Mesenchymal stem cell (in vitro differentiated cells and primary cell): ENCODE measurements around the gene CDKN2B-AS1.
A peak's percentile ranks its signal among the peaks of the same experiment; 100 is the strongest.

Source experiments
- DNase-seq: peaks from one replicate; pipeline ENCODE4 v3.0.0-alpha.2; 2013
- H2AFZ ChIP-seq: one replicate; pipeline ENCODE4 v1.6.1; 2013; ENCODE audit warnings: low read depth, mild to moderate bottlenecking, control low read depth, inconsistent platforms, low read length, moderate library complexity
- H2AK5ac ChIP-seq: 2 replicates; pipeline ENCODE4 v1.6.1; 2013; ENCODE audit warnings: low read length, moderate library complexity, mild to moderate bottlenecking, inconsistent platforms; ENCODE audit not compliant: severe bottlenecking
- H2BK120ac ChIP-seq: one replicate; pipeline ENCODE4 v1.6.1; 2013; ENCODE audit warnings: low read depth, mild to moderate bottlenecking, inconsistent platforms, low read length, moderate library complexity
- H2BK12ac ChIP-seq, 2 experiments: one replicate each; pipeline ENCODE4 v1.6.1; 2013; ENCODE audit warnings: inconsistent platforms in 2 of 2, low read length in 2 of 2, mild to moderate bottlenecking in 2 of 2, moderate library complexity in 2 of 2, control low read depth in 1 of 2
- H2BK15ac ChIP-seq: one replicate; pipeline ENCODE4 v1.6.1; 2013; ENCODE audit warnings: mild to moderate bottlenecking, low read depth, inconsistent platforms; ENCODE audit not compliant: poor library complexity, severe bottlenecking
- H2BK5ac ChIP-seq: 2 replicates; pipeline ENCODE4 v1.6.1; 2013; ENCODE audit warnings: low read depth, mild to moderate bottlenecking, low read length, control low read depth, inconsistent platforms; ENCODE audit not compliant: poor library complexity, severe bottlenecking
- H3K14ac ChIP-seq, 2 experiments: one replicate each; pipeline ENCODE4 v1.6.1; 2013; ENCODE audit warnings: inconsistent platforms in 2 of 2, low read length in 2 of 2, control low read depth in 1 of 2, mild to moderate bottlenecking in 1 of 2, moderate library complexity in 1 of 2
- H3K18ac ChIP-seq, 2 experiments: one replicate each; pipeline ENCODE4 v1.6.1; 2013; ENCODE audit warnings: inconsistent platforms in 2 of 2, low read length in 2 of 2, control low read depth in 1 of 2, low read depth in 1 of 2, mild to moderate bottlenecking in 1 of 2
- H3K23ac ChIP-seq, 2 experiments: one replicate each; pipeline ENCODE4 v1.6.1; 2013; ENCODE audit warnings: inconsistent platforms in 2 of 2, low read length in 2 of 2, mild to moderate bottlenecking in 2 of 2, moderate library complexity in 2 of 2, control low read depth in 1 of 2
- H3K27ac ChIP-seq: 2 replicates; pipeline ENCODE4 v1.5.1; 2013; ENCODE audit warnings: mild to moderate bottlenecking, moderate library complexity, low read length, control low read depth, inconsistent platforms; ENCODE audit not compliant: poor library complexity, severe bottlenecking
- H3K27me3 ChIP-seq, 2 experiments: 2 replicates each; pipeline versions ENCODE4 v1.6.1 to v1.7.0; 2013; ENCODE audit warnings: low read length in 2 of 2, mild to moderate bottlenecking in 2 of 2, moderate library complexity in 2 of 2, control low read depth in 1 of 2, inconsistent platforms in 1 of 2; ENCODE audit not compliant: control insufficient read depth in 1 of 2, insufficient read depth in 1 of 2
- H3K36me3 ChIP-seq, 2 experiments: 2 replicates each; pipeline versions ENCODE4 v1.6.1 to v1.7.0; 2013; ENCODE audit warnings: low read length in 2 of 2, control low read depth in 1 of 2, inconsistent platforms in 1 of 2, low read depth in 1 of 2, mild to moderate bottlenecking in 1 of 2; ENCODE audit not compliant: insufficient read depth in 2 of 2, control insufficient read depth in 1 of 2
- H3K4ac ChIP-seq, 2 experiments: one replicate each; pipeline ENCODE4 v1.6.1; 2013; ENCODE audit warnings: inconsistent platforms in 2 of 2, low read length in 2 of 2, mild to moderate bottlenecking in 2 of 2, moderate library complexity in 2 of 2, control low read depth in 1 of 2, low read depth in 1 of 2
- H3K4me1 ChIP-seq: 2 replicates; pipeline ENCODE4 v1.6.1; 2013; ENCODE audit warnings: low read depth, low read length, control low read depth; ENCODE audit not compliant: control insufficient read depth, insufficient read depth
- H3K4me2 ChIP-seq: 2 replicates; pipeline ENCODE4 v1.6.1; 2013; ENCODE audit warnings: low read length, mild to moderate bottlenecking, inconsistent platforms; ENCODE audit not compliant: poor library complexity, severe bottlenecking
- H3K4me3 ChIP-seq, 2 experiments: 2 replicates each; pipeline versions ENCODE4 v1.5.1 to v1.7.0; 2013; ENCODE audit warnings: low read length in 2 of 2, mild to moderate bottlenecking in 2 of 2, control low read depth in 1 of 2, low read depth in 1 of 2; ENCODE audit not compliant: insufficient read depth in 1 of 2
- H3K79me1 ChIP-seq: replicated peaks from 2 replicates; pipeline ENCODE4 v1.6.1; 2013; ENCODE audit warnings: mild to moderate bottlenecking, control low read depth, low read length, inconsistent platforms; ENCODE audit not compliant: poor library complexity, severe bottlenecking
- H3K9ac ChIP-seq: 2 replicates; pipeline ENCODE4 v1.7.0; 2013; ENCODE audit warnings: mild to moderate bottlenecking, low read length, moderate library complexity
- H3K9me3 ChIP-seq: 2 replicates; pipeline ENCODE4 v1.7.0; 2013; ENCODE audit warnings: mild to moderate bottlenecking, low read length; ENCODE audit not compliant: control insufficient read depth
- H4K8ac ChIP-seq: one replicate; pipeline ENCODE4 v1.6.1; 2013; ENCODE audit warnings: inconsistent platforms, mild to moderate bottlenecking, low read length, moderate library complexity
- H4K91ac ChIP-seq: one replicate; pipeline ENCODE4 v1.6.1; 2013; ENCODE audit warnings: mild to moderate bottlenecking, low read length, inconsistent platforms
- WGBS: methylation state at CpG from one replicate; pipeline ENCODE4 v1.1.7; 2013; ENCODE audit warnings: mixed read lengths; 5-methylcytosine and 5-hydroxymethylcytosine counted together

CDKN2B-AS1 gene

GRCh38 chr9:22031655-22032411, 37.2 kb downstream of the CDKN2B-AS1 start:
- no peak overlapping the region for H2BK12ac ChIP-seq
- no peak overlapping the region for H2AK5ac ChIP-seq
- no peak for DNase-seq
- no peak overlapping the region for H2BK15ac ChIP-seq
- H4K91ac ChIP-seq = no peak overlapping the region
- H3K4me2 ChIP-seq = no peak overlapping the region
- no peak overlapping the region for H3K18ac ChIP-seq
- no peaks in the 10 kb centered on the region for H3K4me1 ChIP-seq
- H3K9ac ChIP-seq = no peak overlapping the region
- H3K9me3 ChIP-seq = no peaks in the 10 kb centered on the region
- no peak overlapping the region for H3K4ac ChIP-seq
- 92% methylated on average over 3 of the region's 4 CpGs for WGBS
- peaks cover 0 to 10% of the 10 kb centered on the region in 2 experiments for H3K36me3 ChIP-seq
- no peak overlapping the region for H2AFZ ChIP-seq
- no peak overlapping the region for H3K23ac ChIP-seq
- no peak overlapping the region for H3K27ac ChIP-seq
- H2BK120ac ChIP-seq = no peak overlapping the region
- H4K8ac ChIP-seq = no peak overlapping the region
- peaks cover under 1% of the 10 kb centered on the region for H3K79me1 ChIP-seq
- H3K14ac ChIP-seq = no peak overlapping the region
- no peak overlapping the region for H3K4me3 ChIP-seq
- no peak overlapping the region for H2BK5ac ChIP-seq
- H3K27me3 ChIP-seq = no peaks in the 10 kb centered on the region

GRCh38 chr9:22033012-22033630, 38.5 kb downstream of the CDKN2B-AS1 start:
- no peaks in the 10 kb centered on the region for H3K27me3 ChIP-seq
- no peak overlapping the region for H3K4me2 ChIP-seq
- WGBS = 93% methylated on average over 7 of the region's 8 CpGs
- no peak overlapping the region for H2BK120ac ChIP-seq
- DNase-seq = no peak
- H2BK5ac ChIP-seq = no peak overlapping the region
- no peak overlapping the region for H3K27ac ChIP-seq
- no peaks in the 10 kb centered on the region for H3K79me1 ChIP-seq
- no peak overlapping the region for H3K23ac ChIP-seq
- H3K9ac ChIP-seq = no peak overlapping the region
- no peaks in the 10 kb centered on the region for H3K9me3 ChIP-seq
- H2AFZ ChIP-seq = no peak overlapping the region
- peaks cover 0 to 10% of the 10 kb centered on the region in 2 experiments for H3K36me3 ChIP-seq
- no peak overlapping the region for H4K8ac ChIP-seq
- H3K18ac ChIP-seq = no peak overlapping the region
- H4K91ac ChIP-seq = no peak overlapping the region
- H3K14ac ChIP-seq = no peak overlapping the region
- no peak overlapping the region for H2BK15ac ChIP-seq
- no peak overlapping the region for H2AK5ac ChIP-seq
- no peak overlapping the region for H3K4me3 ChIP-seq
- no peak overlapping the region for H2BK12ac ChIP-seq
- no peaks in the 10 kb centered on the region for H3K4me1 ChIP-seq
- H3K4ac ChIP-seq = peak overlapping the region in 1 of 2 experiments; percentile 41

- H3K14ac ChIP-seq = no peak overlapping the region
- H2AK5ac ChIP-seq = no peak overlapping the region
- H3K9ac ChIP-seq = no peak overlapping the region
- H3K4me2 ChIP-seq = no peak overlapping the region
- WGBS = 99% methylated on average over 2 of the region's 2 CpGs
- peak overlapping the region in 1 of 2 experiments; percentile 62 for H3K18ac ChIP-seq
- H2BK12ac ChIP-seq = peak overlapping the region in 1 of 2 experiments; percentile 72
- no peaks in the 10 kb centered on the region for H3K4me1 ChIP-seq
- no peak overlapping the region for H2BK15ac ChIP-seq
- no peaks in the 10 kb centered on the region for H3K27me3 ChIP-seq
- no peaks in the 10 kb centered on the region for H3K9me3 ChIP-seq
- H3K79me1 ChIP-seq = no peaks in the 10 kb centered on the region
- no peak overlapping the region for H4K91ac ChIP-seq
- H3K4ac ChIP-seq = peak overlapping the region in 1 of 2 experiments; percentile 40
- no peak for DNase-seq
- peaks cover 0 to 10% of the 10 kb centered on the region in 2 experiments for H3K36me3 ChIP-seq
- H3K27ac ChIP-seq = no peak overlapping the region
- no peak overlapping the region for H2AFZ ChIP-seq
- no peak overlapping the region for H4K8ac ChIP-seq
- H2BK5ac ChIP-seq = no peak overlapping the region
- H3K23ac ChIP-seq = no peak overlapping the region
- no peak overlapping the region for H3K4me3 ChIP-seq
- no peak overlapping the region for H2BK120ac ChIP-seq
These were observed 41.0 kb downstream of the CDKN2B-AS1 start for GRCh38 chr9:22035591-22036011.

DNA sequence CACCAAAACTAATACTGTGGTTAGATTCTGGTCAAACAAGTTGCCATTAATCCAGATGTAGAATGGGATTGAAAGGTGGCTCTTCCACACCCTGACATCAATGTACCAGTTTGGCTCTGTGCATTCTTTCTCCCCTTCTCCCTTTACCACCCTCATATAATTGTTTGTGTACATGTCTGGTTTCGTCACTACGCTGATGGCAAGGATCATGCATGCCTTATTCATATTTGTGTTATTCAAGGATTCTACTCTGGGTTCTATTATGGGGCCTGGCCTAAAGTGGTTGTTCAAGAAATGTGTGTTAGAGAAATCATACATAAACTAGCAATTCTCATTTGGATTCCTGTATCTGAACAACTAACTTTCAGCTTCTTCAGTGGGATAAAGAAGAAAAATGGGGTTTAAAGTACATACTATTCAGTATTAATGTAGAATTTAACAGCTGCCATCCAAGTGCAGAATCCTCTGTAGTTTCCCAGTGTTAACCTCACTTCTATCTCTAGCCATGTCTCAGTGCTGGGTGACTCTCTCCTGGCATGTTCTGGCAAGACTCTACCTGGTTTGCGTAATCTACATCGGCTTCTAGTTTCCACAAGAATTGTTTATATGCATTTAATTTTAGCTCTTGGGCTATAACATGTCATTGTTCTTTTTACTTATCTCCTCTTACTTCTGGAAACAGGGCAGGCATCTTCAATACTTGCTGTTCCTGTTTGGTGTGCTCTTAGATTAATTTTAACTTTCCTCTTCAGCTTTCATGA, 42.5 kb downstream of the CDKN2B-AS1 start:
- Histone ChIP-seq H3K14ac (no peak overlapping the region), H3K9me3 (no peaks in the 10 kb centered on the region), H3K23ac (no peak overlapping the region), H4K91ac (no peak overlapping the region), H3K4me1 (no peaks in the 10 kb centered on the region), H3K36me3 (peaks cover 0 to 10% of the 10 kb centered on the region in 2 experiments), H2AFZ (no peak overlapping the region), H2AK5ac (no peak overlapping the region), H3K9ac (peak overlapping the region; percentile 25), H2BK15ac (no peak overlapping the region), H3K27ac (no peak overlapping the region), H3K27me3 (no peaks in the 10 kb centered on the region), H3K4ac (no peak overlapping the region), H3K79me1 (no peaks in the 10 kb centered on the region), H3K4me3 (no peak overlapping the region), H3K18ac (no peak overlapping the region), H3K4me2 (no peak overlapping the region), H2BK5ac (no peak overlapping the region), H2BK12ac (peak overlapping the region in 1 of 2 experiments; percentile 59), H2BK120ac (no peak overlapping the region), H4K8ac (no peak overlapping the region)
- peak; percentile 45 for DNase-seq
- 83% methylated on average over 3 of the region's 4 CpGs for WGBS
